Measurements from ENCODE around the gene LAMC2. TPM values are rescaled to one million over a fixed set of nuclear protein-coding genes. Genes with fewer than 3 reads are reported as not detected.

LAMC2 gene
- total RNA-seq, 2 experiments from 2014 or later, result 0.38 TPM; not detected in 1

GRCh38 chr1:183241471-183241870, 55.4 kb downstream of the LAMC2 start:
- TF ChIP-seq EZH2phosphoT487 (IDR thresholded peaks at IDR 0.05; ENCODE audit: borderline replicate concordance, low read depth, low read length), result no peak
- TF ChIP-seq, protein P1, sequence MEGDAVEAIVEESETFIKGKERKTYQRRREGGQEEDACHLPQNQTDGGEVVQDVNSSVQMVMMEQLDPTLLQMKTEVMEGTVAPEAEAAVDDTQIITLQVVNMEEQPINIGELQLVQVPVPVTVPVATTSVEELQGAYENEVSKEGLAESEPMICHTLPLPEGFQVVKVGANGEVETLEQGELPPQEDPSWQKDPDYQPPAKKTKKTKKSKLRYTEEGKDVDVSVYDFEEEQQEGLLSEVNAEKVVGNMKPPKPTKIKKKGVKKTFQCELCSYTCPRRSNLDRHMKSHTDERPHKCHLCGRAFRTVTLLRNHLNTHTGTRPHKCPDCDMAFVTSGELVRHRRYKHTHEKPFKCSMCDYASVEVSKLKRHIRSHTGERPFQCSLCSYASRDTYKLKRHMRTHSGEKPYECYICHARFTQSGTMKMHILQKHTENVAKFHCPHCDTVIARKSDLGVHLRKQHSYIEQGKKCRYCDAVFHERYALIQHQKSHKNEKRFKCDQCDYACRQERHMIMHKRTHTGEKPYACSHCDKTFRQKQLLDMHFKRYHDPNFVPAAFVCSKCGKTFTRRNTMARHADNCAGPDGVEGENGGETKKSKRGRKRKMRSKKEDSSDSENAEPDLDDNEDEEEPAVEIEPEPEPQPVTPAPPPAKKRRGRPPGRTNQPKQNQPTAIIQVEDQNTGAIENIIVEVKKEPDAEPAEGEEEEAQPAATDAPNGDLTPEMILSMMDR (conservative IDR thresholded peaks at IDR 0.05; ENCODE audit: low read length), result no peak
- H2AFZ ChIP-seq (ENCODE audit: low read length), result no peak overlapping the region
- no peak overlapping the region for H3K27ac ChIP-seq (ENCODE audit: low read depth, low read length, poor library complexity, severe bottlenecking)
- no peaks in the 10 kb centered on the region for H3K79me2 ChIP-seq (ENCODE audit: insufficient read depth, low read depth, low read length)
- H3K4me1 ChIP-seq (ENCODE audit: insufficient read depth, low read length, poor library complexity, severe bottlenecking), result no peaks in the 10 kb centered on the region
- intact Hi-C loops (cut with micrococcal nuclease; ENCODE audit: unreplicated experiment), result no loop called here
- ChIA-PET CTCF (ENCODE audit: unreplicated experiment) (no interaction called here), POLR2A (interaction anchor here (0.7 to 1.0 kb wide), 2 partner anchors 10 to 53 kb away, joined by 3 read pairs; no protein-coding TSS in a partner anchor)
- no peaks in the 10 kb centered on the region for H3K9me2 ChIP-seq (ENCODE audit: insufficient read depth, low read length)
- H3K36me3 ChIP-seq (ENCODE audit: insufficient read depth, low read length), result no peaks in the 10 kb centered on the region
- no peak overlapping the region for H3K4me2 ChIP-seq (ENCODE audit: low read length)
- no peak for DNase-seq (ENCODE audit: low spot score)
- BruUV-seq (replicated peaks), result no TSS peak
- no peak overlapping the region for H3K4me3 ChIP-seq (ENCODE audit: low read depth, low read length, poor library complexity, severe bottlenecking)
- no peaks in the 10 kb centered on the region for H4K20me1 ChIP-seq (ENCODE audit: insufficient read depth, low read length)
- no peaks in the 10 kb centered on the region for H3K9me3 ChIP-seq (ENCODE audit: low read length)

- H3K9me3 ChIP-seq (ENCODE audit: low read length), result no peaks in the 10 kb centered on the region
- no peak overlapping the region for H2AFZ ChIP-seq (ENCODE audit: low read length)
- no peaks in the 10 kb centered on the region for H3K36me3 ChIP-seq (ENCODE audit: insufficient read depth, low read length)
- ChIA-PET POLR2A (interaction anchor here (0.8 kb wide), 1 partner anchor 38 kb away, joined by 3 read pairs; no protein-coding TSS in a partner anchor), CTCF (ENCODE audit: unreplicated experiment) (no interaction called here)
- no TSS peak for BruUV-seq (replicated peaks)
- no peaks in the 10 kb centered on the region for H4K20me1 ChIP-seq (ENCODE audit: insufficient read depth, low read length)
- no peaks in the 10 kb centered on the region for H3K4me1 ChIP-seq (ENCODE audit: insufficient read depth, low read length, poor library complexity, severe bottlenecking)
- H3K4me3 ChIP-seq (ENCODE audit: low read depth, low read length, poor library complexity, severe bottlenecking), result no peak overlapping the region
- H3K79me2 ChIP-seq (ENCODE audit: insufficient read depth, low read depth, low read length), result no peaks in the 10 kb centered on the region
- DNase-seq (ENCODE audit: low spot score), result no peak
- intact Hi-C loops (cut with micrococcal nuclease; ENCODE audit: unreplicated experiment), result no loop called here
- no peak overlapping the region for H3K4me2 ChIP-seq (ENCODE audit: low read length)
- H3K9me2 ChIP-seq (ENCODE audit: insufficient read depth, low read length), result no peaks in the 10 kb centered on the region
- H3K27ac ChIP-seq (ENCODE audit: low read depth, low read length, poor library complexity, severe bottlenecking), result no peak overlapping the region
- TF ChIP-seq EZH2phosphoT487 (IDR thresholded peaks at IDR 0.05; ENCODE audit: borderline replicate concordance, low read depth, low read length), result no peak
These were observed 56.5 kb downstream of the LAMC2 start for GRCh38 chr1:183242556-183242955.

- no peak overlapping the region for H3K4me3 ChIP-seq (ENCODE audit: low read depth, low read length, poor library complexity, severe bottlenecking)
- no peaks in the 10 kb centered on the region for H3K36me3 ChIP-seq (ENCODE audit: insufficient read depth, low read length)
- no peak overlapping the region for H3K27ac ChIP-seq (ENCODE audit: low read depth, low read length, poor library complexity, severe bottlenecking)
- DNase-seq (ENCODE audit: low spot score), result no peak
- H3K9me3 ChIP-seq (ENCODE audit: low read length), result no peaks in the 10 kb centered on the region
- no peak overlapping the region for H3K4me2 ChIP-seq (ENCODE audit: low read length)
- H3K79me2 ChIP-seq (ENCODE audit: insufficient read depth, low read depth, low read length), result no peaks in the 10 kb centered on the region
- CTCF ChIA-PET (ENCODE audit: unreplicated experiment), result no interaction called here
- no peaks in the 10 kb centered on the region for H4K20me1 ChIP-seq (ENCODE audit: insufficient read depth, low read length)
- BruUV-seq (replicated peaks), result no TSS peak
- POLR2A ChIA-PET, result interaction anchor here (0.8 kb wide), 1 partner anchor 39 kb away, joined by 3 read pairs; no protein-coding TSS in a partner anchor
- intact Hi-C loops (cut with micrococcal nuclease; ENCODE audit: unreplicated experiment), result no loop called here
- no peak for TF ChIP-seq EZH2phosphoT487 (IDR thresholded peaks at IDR 0.05; ENCODE audit: borderline replicate concordance, low read depth, low read length)
- TF ChIP-seq, protein P1 (conservative IDR thresholded peaks at IDR 0.05; ENCODE audit: low read length), result no peak
- no peaks in the 10 kb centered on the region for H3K9me2 ChIP-seq (ENCODE audit: insufficient read depth, low read length)
- no peaks in the 10 kb centered on the region for H3K4me1 ChIP-seq (ENCODE audit: insufficient read depth, low read length, poor library complexity, severe bottlenecking)
- H2AFZ ChIP-seq (ENCODE audit: low read length), result no peak overlapping the region
These were observed 57.3 kb downstream of the LAMC2 start for GRCh38 chr1:183243161-183244050.
